T-helper 2 cell treated with Interferon-gamma antibody and Interleukin-4, amounts not matched to agents 5 μg/mL and 100 μg/mL, for 36 hours (primary cell): Measurements from ENCODE around the gene CCNL2.
"Not testable (repeated sequence)": the region's sequence is repeated elsewhere in the genome, so short reads cannot be mapped to it uniquely, and the experiment has no call there.

Experiments used
- DNase-seq: peaks from one replicate; pipeline ENCODE4 v3.0.0; 2021; ENCODE audit warnings: low spot score
- H3K27ac Mint-ChIP-seq: one replicate; pipeline ENCODE4 v1.8.0; 2021; ENCODE audit warnings: mild to moderate bottlenecking, mixed read lengths
- H3K27me3 Mint-ChIP-seq: one replicate; pipeline ENCODE4 v1.8.0; 2021; ENCODE audit warnings: low read depth, mixed read lengths
- H3K36me3 Mint-ChIP-seq: one replicate; pipeline ENCODE4 v1.8.0; 2021; ENCODE audit warnings: low read depth, mixed read lengths
- H3K4me1 Mint-ChIP-seq: one replicate; pipeline ENCODE4 v1.8.0; 2021; ENCODE audit warnings: low read depth, mixed read lengths
- H3K4me3 Mint-ChIP-seq: one replicate; pipeline ENCODE4 v1.8.0; 2022; ENCODE audit warnings: mild to moderate bottlenecking, moderate library complexity, mixed read lengths
- H3K9me3 Mint-ChIP-seq: one replicate; pipeline ENCODE4 v1.8.0; 2021; ENCODE audit warnings: mixed read lengths

CCNL2 gene

GRCh38 chr1:1435106-1435903, 36.2 kb upstream of the CCNL2 start, which contains the start of gene VWA1:
VWA1 (plus strand) TSS chr1:1435690; CDS start chr1:1435749, 59 bp downstream.
- Mint-ChIP-seq H3K9me3 (no peaks in the 10 kb centered on the region), H3K27me3 (peaks cover 8% of the 10 kb centered on the region), H3K4me1 (no peaks in the 10 kb centered on the region), H3K36me3 (no peaks in the 10 kb centered on the region), H3K4me3 (peak within 1 kb of the TSS; percentile 59), H3K27ac (peak within 1 kb of the TSS; percentile 45)
- DNase-seq, result peak; percentile 72

- no peak for DNase-seq
- no peak overlapping the region for H3K27ac Mint-ChIP-seq
- no peaks in the 10 kb centered on the region for H3K9me3 Mint-ChIP-seq
- H3K36me3 Mint-ChIP-seq, result no peaks in the 10 kb centered on the region
- H3K4me3 Mint-ChIP-seq, result peak overlapping the region; percentile 52
- H3K27me3 Mint-ChIP-seq, result peaks cover 12% of the 10 kb centered on the region
- no peaks in the 10 kb centered on the region for H3K4me1 Mint-ChIP-seq
Observed at GRCh38 chr1:1434824-1435105, 35.6 kb upstream of the CCNL2 start.

- Mint-ChIP-seq H3K27ac (no peak overlapping the region), H3K27me3 (peaks cover 14% of the 10 kb centered on the region), H3K4me1 (no peaks in the 10 kb centered on the region), H3K9me3 (no peaks in the 10 kb centered on the region), H3K36me3 (no peaks in the 10 kb centered on the region), H3K4me3 (no peak overlapping the region)
- DNase-seq, result no peak
Observed at GRCh38 chr1:1434131-1434823, 35.1 kb upstream of the CCNL2 start.

GRCh38 chr1:1433804-1434130, 34.6 kb upstream of the CCNL2 start:
- Mint-ChIP-seq H3K27ac (no peak overlapping the region), H3K27me3 (peaks cover 14% of the 10 kb centered on the region), H3K4me3 (no peak overlapping the region), H3K4me1 (no peaks in the 10 kb centered on the region), H3K9me3 (no peaks in the 10 kb centered on the region), H3K36me3 (no peaks in the 10 kb centered on the region)
- peak; percentile 73 for DNase-seq

- Mint-ChIP-seq H3K27me3 (peaks cover 18% of the 10 kb centered on the region), H3K4me3 (no peak overlapping the region), H3K9me3 (no peaks in the 10 kb centered on the region), H3K27ac (no peak overlapping the region), H3K4me1 (no peaks in the 10 kb centered on the region), H3K36me3 (no peaks in the 10 kb centered on the region)
- DNase-seq, result no peak
Observed at GRCh38 chr1:1432951-1433803, 34.0 kb upstream of the CCNL2 start.

- Mint-ChIP-seq H3K4me3 (no peak overlapping the region), H3K27ac (no peak overlapping the region), H3K4me1 (no peaks in the 10 kb centered on the region), H3K9me3 (no peaks in the 10 kb centered on the region), H3K27me3 (peaks cover 18% of the 10 kb centered on the region), H3K36me3 (no peaks in the 10 kb centered on the region)
- no peak for DNase-seq
Observed at GRCh38 chr1:1432274-1432950, 33.3 kb upstream of the CCNL2 start.

- no peak overlapping the region for H3K4me3 Mint-ChIP-seq
- H3K9me3 Mint-ChIP-seq, result no peaks in the 10 kb centered on the region
- H3K27ac Mint-ChIP-seq, result no peak overlapping the region
- H3K36me3 Mint-ChIP-seq, result no peaks in the 10 kb centered on the region
- no peaks in the 10 kb centered on the region for H3K4me1 Mint-ChIP-seq
- H3K27me3 Mint-ChIP-seq, result peaks cover 18% of the 10 kb centered on the region
- no peak for DNase-seq
Observed at GRCh38 chr1:1431845-1432273, 32.7 kb upstream of the CCNL2 start.

GRCh38 chr1:1430992-1431844, 32.1 kb upstream of the CCNL2 start:
- no peaks in the 10 kb centered on the region for H3K9me3 Mint-ChIP-seq
- H3K27me3 Mint-ChIP-seq, result peaks cover 18% of the 10 kb centered on the region
- H3K36me3 Mint-ChIP-seq, result no peaks in the 10 kb centered on the region
- H3K4me1 Mint-ChIP-seq, result no peaks in the 10 kb centered on the region
- no peak overlapping the region for H3K4me3 Mint-ChIP-seq
- no peak overlapping the region for H3K27ac Mint-ChIP-seq
- DNase-seq, result no peak

- Mint-ChIP-seq H3K4me1 (no peaks in the 10 kb centered on the region), H3K9me3 (no peaks in the 10 kb centered on the region), H3K4me3 (no peak overlapping the region), H3K27ac (no peak overlapping the region), H3K27me3 (peaks cover 18% of the 10 kb centered on the region), H3K36me3 (no peaks in the 10 kb centered on the region)
- no peak for DNase-seq
Observed at GRCh38 chr1:1430114-1430982, 31.2 kb upstream of the CCNL2 start.

GRCh38 chr1:1429671-1430073, 30.5 kb upstream of the CCNL2 start:
- H3K27me3 Mint-ChIP-seq, result peaks cover 19% of the 10 kb centered on the region
- H3K9me3 Mint-ChIP-seq, result no peaks in the 10 kb centered on the region
- H3K27ac Mint-ChIP-seq, result no peak overlapping the region
- DNase-seq, result no peak
- H3K4me3 Mint-ChIP-seq, result no peak overlapping the region
- no peaks in the 10 kb centered on the region for H3K36me3 Mint-ChIP-seq
- H3K4me1 Mint-ChIP-seq, result no peaks in the 10 kb centered on the region

GRCh38 chr1:1428967-1429366, 29.8 kb upstream of the CCNL2 start:
- H3K27me3 Mint-ChIP-seq, result peaks cover 19% of the 10 kb centered on the region
- H3K27ac Mint-ChIP-seq, H3K4me3 Mint-ChIP-seq, H3K4me1 Mint-ChIP-seq, H3K36me3 Mint-ChIP-seq, DNase-seq, H3K9me3 Mint-ChIP-seq: not testable (repeated sequence)

GRCh38 chr1:1428174-1428573, 29.0 kb upstream of the CCNL2 start:
- H3K36me3 Mint-ChIP-seq, result no peaks in the 10 kb centered on the region
- H3K27ac Mint-ChIP-seq, result no peak overlapping the region
- no peak for DNase-seq
- H3K4me1 Mint-ChIP-seq, result no peaks in the 10 kb centered on the region
- H3K4me3 Mint-ChIP-seq, result no peak overlapping the region
- H3K27me3 Mint-ChIP-seq, result peaks cover 19% of the 10 kb centered on the region
- no peaks in the 10 kb centered on the region for H3K9me3 Mint-ChIP-seq
